ENCODE measurements around the gene PPP6C.

DNA sequence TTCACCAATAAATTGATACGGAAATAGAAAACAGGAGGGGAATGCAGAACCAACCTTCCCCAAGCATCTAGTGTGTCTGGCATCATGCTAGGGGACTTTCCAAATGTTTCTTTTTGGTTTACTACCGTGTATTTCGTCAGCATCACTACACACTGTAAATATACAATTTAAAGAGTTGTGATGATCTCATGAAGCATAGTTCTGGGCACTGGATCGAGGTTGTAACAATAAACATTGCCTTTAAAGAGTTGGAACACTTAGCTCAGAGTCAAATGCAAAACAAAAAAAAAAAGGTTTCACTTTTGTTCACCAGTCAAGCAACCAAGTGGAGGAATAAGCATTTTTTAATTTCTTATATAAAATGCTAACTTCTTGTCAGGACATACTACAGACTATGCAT is 43.4 kb downstream of the PPP6C start:
- no peak for TF ChIP-seq YY1 (IDR thresholded peaks at IDR 0.05; ENCODE audit: insufficient read depth, insufficient read length)
- TF ChIP-seq ZNF274 (IDR thresholded peaks at IDR 0.05; ENCODE audit: low read depth, low read length): no peak
- TF ChIP-seq SUZ12 (IDR thresholded peaks at IDR 0.05; ENCODE audit: extremely low read depth, insufficient read depth, insufficient read length): no peak

Measured in NT2/D1 (cell line).